Endodermal cell (in vitro differentiated cells): ENCODE measurements around the gene ARHGAP42. TPM values are rescaled to one million over a fixed set of nuclear protein-coding genes. Genes with fewer than 3 reads are reported as not detected.

Source experiments
- DNase-seq: peaks from one replicate; pipeline ENCODE4 v3.0.0-alpha.2; 2017
- H3K27ac ChIP-seq: 2 replicates; pipeline ENCODE4 v1.5.1; 2013; ENCODE audit warnings: mild to moderate bottlenecking, low read depth, low read length, moderate library complexity
- H3K27me3 ChIP-seq: 2 replicates; pipeline ENCODE4 v1.6.1; 2013; ENCODE audit warnings: mild to moderate bottlenecking, low read length, moderate library complexity; ENCODE audit not compliant: insufficient read depth, control insufficient read depth, poor library complexity, severe bottlenecking
- H3K36me3 ChIP-seq: 2 replicates; pipeline ENCODE4 v1.7.0; 2013; ENCODE audit warnings: mild to moderate bottlenecking, low read length, moderate library complexity; ENCODE audit not compliant: control insufficient read depth, insufficient read depth
- H3K4me1 ChIP-seq: one replicate; pipeline ENCODE4 v1.7.0; 2013; ENCODE audit warnings: low read length; ENCODE audit not compliant: control insufficient read depth, insufficient read depth
- H3K4me3 ChIP-seq: 2 replicates; pipeline ENCODE4 v1.5.1; 2013; ENCODE audit warnings: mild to moderate bottlenecking, low read length, moderate library complexity
- H3K9ac ChIP-seq: 2 replicates; pipeline ENCODE4 v1.6.1; 2013; ENCODE audit warnings: mild to moderate bottlenecking, low read length, moderate library complexity; ENCODE audit not compliant: poor library complexity, severe bottlenecking; ENCODE audit errors: extremely low read depth
- H3K9me3 ChIP-seq: 2 replicates; pipeline ENCODE4 v1.6.1; 2013; ENCODE audit warnings: mild to moderate bottlenecking, low read length, moderate library complexity; ENCODE audit not compliant: control insufficient read depth
- H3K27ac Mint-ChIP-seq: 2 replicates; pipeline ENCODE4 v1.8.0; 2020; ENCODE audit warnings: mixed read lengths
- H3K27me3 Mint-ChIP-seq: 2 replicates; pipeline ENCODE4 v1.8.0; 2021; ENCODE audit warnings: mild to moderate bottlenecking, mixed read lengths; ENCODE audit not compliant: insufficient read depth
- H3K36me3 Mint-ChIP-seq: 2 replicates; pipeline ENCODE4 v1.8.0; 2020; ENCODE audit warnings: low read depth, mixed read lengths
- H3K4me1 Mint-ChIP-seq: 2 replicates; pipeline ENCODE4 v1.8.0; 2020; ENCODE audit warnings: mixed read lengths
- H3K4me3 Mint-ChIP-seq: 2 replicates; pipeline ENCODE4 v1.8.0; 2020; ENCODE audit warnings: mild to moderate bottlenecking, moderate library complexity, mixed read lengths
- H3K9me3 Mint-ChIP-seq: 2 replicates; pipeline ENCODE4 v1.8.0; 2020; ENCODE audit warnings: mild to moderate bottlenecking, mixed read lengths
- WGBS, 2 experiments: methylation state at CpG; one replicate each; pipeline versions ENCODE4 v1.1.5 to v1.1.7; 2013; ENCODE audit warnings: missing lambda C conversion rate in 2 of 2, mixed read lengths in 1 of 2; ENCODE audit not compliant: insufficient coverage in 1 of 2, insufficient read length in 1 of 2; 5-methylcytosine and 5-hydroxymethylcytosine counted together
- total RNA-seq, 2 donors: library from RNA; stranded (reverse); fragmentation: NEBNext Ultra II Directional in 1 of 2; extraction: Animal tissue kit (Norgen Biotek cat#: 25700) in 1 of 2; gene quantifications; 2 replicates in 1 of 2; 3 replicates in 1 of 2; pipeline ENCODE4 v1.2.1, GENCODE V29; 2021
- TF ChIP-seq, protein P1 (sequence below): fragments of 200-600 bp; sonication (generic); conservative IDR thresholded peaks from 2 replicates; pipeline ENCODE4 v1.5.0; 2021; ENCODE audit warnings: antibody characterized with exemption, mild to moderate bottlenecking

Gene ARHGAP42
- total RNA-seq, 2 donors from 2014 or later = 164 to 176 TPM

DNA sequence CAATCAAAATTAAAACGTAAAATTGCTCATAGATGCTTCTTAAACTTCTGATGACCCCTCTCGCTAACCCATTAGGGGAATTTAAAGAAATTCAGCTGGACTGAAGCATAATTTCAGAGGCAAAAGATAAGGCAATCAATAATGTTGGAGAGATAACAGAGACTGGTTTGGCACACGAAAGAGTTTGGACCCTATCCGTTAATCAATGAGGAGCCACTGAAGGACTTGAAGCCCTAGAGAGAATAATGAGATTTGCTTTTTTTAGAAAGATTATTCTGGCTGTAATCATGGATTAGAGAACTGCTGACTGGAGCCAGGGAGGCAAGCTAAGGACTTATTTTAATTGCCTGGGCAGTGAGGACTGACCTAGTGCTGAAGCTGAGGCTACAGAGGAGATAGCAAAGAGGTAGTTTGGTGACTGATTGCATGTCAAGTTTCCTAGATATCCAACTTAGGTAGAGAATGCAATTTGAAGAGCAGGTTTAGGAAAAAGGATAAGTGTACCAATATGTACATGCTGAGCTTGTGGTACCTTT lies 11.9 kb upstream of the ARHGAP42 start:
- Mint-ChIP-seq H3K4me1 (peaks cover 19% of the 10 kb centered on the region), H3K27me3 (no peaks in the 10 kb centered on the region), H3K27ac (peak overlapping the region; percentile 22)

DNA sequence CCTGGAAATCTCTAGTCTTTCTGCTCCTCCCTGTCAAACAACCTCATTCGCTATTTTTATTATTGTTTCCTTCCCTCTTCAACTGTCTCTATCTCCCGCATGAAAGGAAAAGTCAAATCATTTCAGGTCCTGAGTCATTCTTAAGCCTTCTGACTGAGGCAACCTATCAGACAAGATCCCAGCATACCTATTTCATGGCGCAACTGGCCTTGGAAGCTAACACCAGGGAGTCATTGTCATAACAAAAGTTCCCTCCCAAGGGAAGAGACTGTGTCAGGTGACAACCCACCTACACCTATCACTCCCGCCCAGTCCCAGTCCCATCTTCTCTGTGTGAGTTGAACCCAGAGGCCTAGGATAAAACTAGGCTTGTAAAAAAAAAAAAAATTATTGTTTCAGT lies 10.2 kb upstream of the ARHGAP42 start:
- no peaks in the 10 kb centered on the region for H3K9me3 ChIP-seq
- TF ChIP-seq, protein P1, sequence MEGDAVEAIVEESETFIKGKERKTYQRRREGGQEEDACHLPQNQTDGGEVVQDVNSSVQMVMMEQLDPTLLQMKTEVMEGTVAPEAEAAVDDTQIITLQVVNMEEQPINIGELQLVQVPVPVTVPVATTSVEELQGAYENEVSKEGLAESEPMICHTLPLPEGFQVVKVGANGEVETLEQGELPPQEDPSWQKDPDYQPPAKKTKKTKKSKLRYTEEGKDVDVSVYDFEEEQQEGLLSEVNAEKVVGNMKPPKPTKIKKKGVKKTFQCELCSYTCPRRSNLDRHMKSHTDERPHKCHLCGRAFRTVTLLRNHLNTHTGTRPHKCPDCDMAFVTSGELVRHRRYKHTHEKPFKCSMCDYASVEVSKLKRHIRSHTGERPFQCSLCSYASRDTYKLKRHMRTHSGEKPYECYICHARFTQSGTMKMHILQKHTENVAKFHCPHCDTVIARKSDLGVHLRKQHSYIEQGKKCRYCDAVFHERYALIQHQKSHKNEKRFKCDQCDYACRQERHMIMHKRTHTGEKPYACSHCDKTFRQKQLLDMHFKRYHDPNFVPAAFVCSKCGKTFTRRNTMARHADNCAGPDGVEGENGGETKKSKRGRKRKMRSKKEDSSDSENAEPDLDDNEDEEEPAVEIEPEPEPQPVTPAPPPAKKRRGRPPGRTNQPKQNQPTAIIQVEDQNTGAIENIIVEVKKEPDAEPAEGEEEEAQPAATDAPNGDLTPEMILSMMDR = no peak
- Mint-ChIP-seq H3K4me1 (peaks cover 24% of the 10 kb centered on the region), H3K27me3 (no peaks in the 10 kb centered on the region), H3K9me3 (no peaks in the 10 kb centered on the region), H3K4me3 (no peak overlapping the region), H3K27ac (peak overlapping the region; percentile 44), H3K36me3 (no peaks in the 10 kb centered on the region)
- no peaks in the 10 kb centered on the region for H3K27me3 ChIP-seq
- H3K36me3 ChIP-seq = no peaks in the 10 kb centered on the region
- 46 to 60% methylated on average over 2 to 4 of the region's 4 CpGs for WGBS, 2 experiments
- no peaks in the 10 kb centered on the region for H3K4me1 ChIP-seq
- no peak overlapping the region for H3K27ac ChIP-seq
- H3K9ac ChIP-seq = no peak overlapping the region
- no peak overlapping the region for H3K4me3 ChIP-seq
- peak; percentile 81 for DNase-seq

More for the DNA sequence above, 11.9 kb upstream of the ARHGAP42 start:
- no peak overlapping the region for H3K4me3 ChIP-seq
- TF ChIP-seq, protein P1 = no peak
- no peaks in the 10 kb centered on the region for H3K27me3 ChIP-seq
- no peak overlapping the region for H3K27ac ChIP-seq
- H3K9me3 Mint-ChIP-seq = no peaks in the 10 kb centered on the region
- H3K9ac ChIP-seq = no peak overlapping the region
- peaks cover 3% of the 10 kb centered on the region for H3K9me3 ChIP-seq
- no peaks in the 10 kb centered on the region for H3K36me3 Mint-ChIP-seq
- H3K4me1 ChIP-seq = no peaks in the 10 kb centered on the region
- 86 to 89% methylated on average over 4 of the region's 4 CpGs for WGBS, 2 experiments
- no peak overlapping the region for H3K4me3 Mint-ChIP-seq
- no peak for DNase-seq
- no peaks in the 10 kb centered on the region for H3K36me3 ChIP-seq

- peak overlapping the region; percentile 28 for H3K27ac Mint-ChIP-seq
- H3K36me3 Mint-ChIP-seq = no peaks in the 10 kb centered on the region
Observed at GRCh38 chr11:100677796-100678195, 9.3 kb upstream of the ARHGAP42 start.

More at GRCh38 chr11:100677796-100678195, 9.3 kb upstream of the ARHGAP42 start:
- no peak overlapping the region for H3K27ac ChIP-seq
- no peaks in the 10 kb centered on the region for H3K9me3 Mint-ChIP-seq
- H3K27me3 Mint-ChIP-seq = no peaks in the 10 kb centered on the region
- TF ChIP-seq, protein P1 = peak; percentile 58
- no peak overlapping the region for H3K9ac ChIP-seq
- DNase-seq = no peak
- no peak overlapping the region for H3K4me3 Mint-ChIP-seq
- no peaks in the 10 kb centered on the region for H3K36me3 ChIP-seq
- 89 to 100% methylated on average over 1 of the region's 1 CpG for WGBS, 2 experiments
- no peak overlapping the region for H3K4me3 ChIP-seq
- no peaks in the 10 kb centered on the region for H3K4me1 ChIP-seq
- H3K27me3 ChIP-seq = no peaks in the 10 kb centered on the region
- H3K4me1 Mint-ChIP-seq = peaks cover 22% of the 10 kb centered on the region
- no peaks in the 10 kb centered on the region for H3K9me3 ChIP-seq
